ENCODE data around the gene SRP14. TPM values are rescaled to one million over a fixed set of nuclear protein-coding genes. Genes with fewer than 3 reads are reported as not detected.
"Not testable (repeated sequence)": the region's sequence is repeated elsewhere in the genome, so short reads cannot be mapped to it uniquely, and the experiment has no call there.

The SRP14 gene
- total RNA-seq, 2 experiments from 2014 or later: 161 to 169 TPM

DNA sequence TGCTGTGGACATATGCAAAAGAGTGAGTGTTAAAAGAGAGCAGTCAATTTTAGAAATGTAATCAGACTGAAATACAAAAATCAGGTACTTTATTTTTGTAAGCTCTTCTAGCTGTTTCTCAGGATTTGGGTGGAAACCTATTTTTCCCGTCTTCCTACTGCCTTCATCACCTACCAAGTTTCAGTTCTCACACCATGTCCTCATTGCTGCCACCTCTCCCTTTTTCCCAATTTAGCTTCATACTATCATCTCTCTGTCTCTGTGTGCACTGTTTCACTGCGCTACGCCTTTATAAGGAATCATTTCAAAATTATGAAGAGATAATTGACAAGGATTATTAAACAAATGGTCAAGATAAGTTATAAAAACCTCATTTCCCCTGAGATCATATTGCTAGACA is 7.7 kb downstream of the SRP14 start:
- H3K27ac Mint-ChIP-seq: no peak overlapping the region
- no peak overlapping the region for H3K4me3 Mint-ChIP-seq
- no peak for DNase-seq
- H3K4me1 Mint-ChIP-seq: peaks cover 12% of the 10 kb centered on the region
- H3K9me3 Mint-ChIP-seq: no peaks in the 10 kb centered on the region
- no peaks in the 10 kb centered on the region for H3K27me3 Mint-ChIP-seq
- H3K36me3 Mint-ChIP-seq: peaks cover 11% of the 10 kb centered on the region

DNA sequence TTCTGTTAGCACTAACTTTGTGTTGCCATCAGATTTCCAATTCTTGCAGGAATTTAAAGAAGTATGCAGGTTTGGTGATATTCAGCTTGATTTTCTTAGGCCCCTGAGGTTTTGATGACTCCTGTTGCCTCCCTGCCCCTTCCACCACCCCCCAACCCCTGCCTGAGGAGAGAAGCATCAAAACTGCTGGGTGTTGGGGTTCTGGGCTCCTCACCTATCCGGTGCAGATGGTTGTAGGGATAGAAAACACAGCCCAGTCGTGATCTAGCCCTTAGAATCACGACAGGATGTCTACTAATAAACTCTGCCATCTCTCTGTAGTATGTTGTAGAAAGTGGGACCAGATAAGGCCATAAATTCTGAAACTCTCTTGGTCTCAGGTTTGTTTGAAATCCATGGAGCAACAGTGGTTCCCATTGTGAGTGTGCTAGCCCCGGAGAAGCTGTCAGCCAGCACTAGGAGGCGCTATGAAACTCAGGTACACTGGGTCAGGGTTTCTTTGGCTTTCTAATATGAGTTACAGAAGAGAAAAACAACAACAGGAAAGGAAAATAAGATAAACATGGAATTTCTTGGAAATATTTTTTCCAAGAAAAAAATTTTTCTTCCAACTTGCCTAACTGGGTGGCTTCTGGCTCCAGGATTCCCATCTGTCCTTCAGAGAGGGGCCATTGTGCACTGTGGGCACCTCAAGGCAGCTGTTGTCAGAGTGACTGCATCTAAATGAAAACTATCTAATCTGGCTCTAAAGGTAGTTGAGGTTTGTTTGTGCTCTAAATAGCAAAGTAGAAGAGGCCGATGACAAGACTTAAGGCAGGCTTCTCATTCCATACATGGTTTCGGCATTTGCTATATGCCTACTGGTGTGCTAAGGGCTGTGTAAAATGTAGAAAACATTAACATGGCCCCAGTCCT is 8.7 kb downstream of the SRP14 start:
- no peaks in the 10 kb centered on the region for H3K27me3 Mint-ChIP-seq
- DNase-seq: no peak
- H3K9me3 Mint-ChIP-seq: no peaks in the 10 kb centered on the region
- no peak overlapping the region for H3K4me3 Mint-ChIP-seq
- peaks cover 6% of the 10 kb centered on the region for H3K4me1 Mint-ChIP-seq
- H3K27ac Mint-ChIP-seq: no peak overlapping the region
- H3K36me3 Mint-ChIP-seq: peaks cover 9% of the 10 kb centered on the region

DNA sequence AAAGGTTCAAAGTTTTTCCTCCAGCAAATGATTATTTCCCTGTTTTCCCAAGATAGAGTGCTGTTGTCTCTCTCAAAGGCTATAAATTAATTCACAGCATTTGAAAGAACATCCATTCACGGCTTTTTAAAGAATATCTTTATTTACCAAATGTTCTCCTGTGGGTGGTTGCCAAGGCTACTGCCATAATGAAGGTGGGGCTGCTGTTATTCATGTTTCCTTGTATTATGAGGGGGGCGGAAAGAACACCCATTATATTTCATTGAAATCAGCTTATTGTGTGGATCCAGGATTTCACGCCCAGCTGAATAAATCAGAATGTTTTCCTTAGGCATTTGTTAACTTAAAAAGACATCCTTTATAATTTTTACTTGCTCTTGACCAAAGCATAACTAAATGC is 10.1 kb downstream of the SRP14 start:
- no peaks in the 10 kb centered on the region for H3K4me1 Mint-ChIP-seq
- no peaks in the 10 kb centered on the region for H3K9me3 Mint-ChIP-seq
- no peak overlapping the region for H3K4me3 Mint-ChIP-seq
- H3K36me3 Mint-ChIP-seq: peaks cover 4% of the 10 kb centered on the region
- no peak for DNase-seq
- no peak overlapping the region for H3K27ac Mint-ChIP-seq
- no peaks in the 10 kb centered on the region for H3K27me3 Mint-ChIP-seq

- H3K4me1 Mint-ChIP-seq: no peaks in the 10 kb centered on the region
- no peaks in the 10 kb centered on the region for H3K9me3 Mint-ChIP-seq
- no peak overlapping the region for H3K27ac Mint-ChIP-seq
These were observed 10.8 kb downstream of the SRP14 start for GRCh38 chr15:40028193-40028592.

GRCh38 chr15:40016224-40016865 is 22.6 kb downstream of the SRP14 start:
- no peak for DNase-seq
- H3K4me1 Mint-ChIP-seq: no peaks in the 10 kb centered on the region

More at GRCh38 chr15:40028193-40028592, 10.8 kb downstream of the SRP14 start:
- no peaks in the 10 kb centered on the region for H3K27me3 Mint-ChIP-seq
- H3K4me3 Mint-ChIP-seq: no peak overlapping the region
- H3K36me3 Mint-ChIP-seq: peaks cover 4% of the 10 kb centered on the region
- DNase-seq: no peak

GRCh38 chr15:40014390-40014789 is 24.6 kb downstream of the SRP14 start:
- Mint-ChIP-seq H3K4me1 (no peaks in the 10 kb centered on the region), H3K36me3 (peaks cover 52% of the 10 kb centered on the region), H3K27me3 (no peaks in the 10 kb centered on the region), H3K27ac (no peak overlapping the region), H3K9me3 (peaks cover 17% of the 10 kb centered on the region), H3K4me3 (no peak overlapping the region)
- DNase-seq: no peak

More at GRCh38 chr15:40016224-40016865, 22.6 kb downstream of the SRP14 start:
- no peaks in the 10 kb centered on the region for H3K27me3 Mint-ChIP-seq
- H3K4me3 Mint-ChIP-seq: no peak overlapping the region
- peaks cover 17% of the 10 kb centered on the region for H3K9me3 Mint-ChIP-seq
- no peak overlapping the region for H3K27ac Mint-ChIP-seq
- peaks cover 57% of the 10 kb centered on the region for H3K36me3 Mint-ChIP-seq

GRCh38 chr15:40013372-40013771 is 25.6 kb downstream of the SRP14 start:
- DNase-seq, H3K27me3 Mint-ChIP-seq, H3K27ac Mint-ChIP-seq, H3K4me1 Mint-ChIP-seq, H3K4me3 Mint-ChIP-seq: not testable (repeated sequence)
- Mint-ChIP-seq H3K9me3 (peaks cover 17% of the 10 kb centered on the region), H3K36me3 (peaks cover 54% of the 10 kb centered on the region)

GRCh38 chr15:40011303-40011702 is 27.7 kb downstream of the SRP14 start:
- Mint-ChIP-seq H3K4me1 (no peaks in the 10 kb centered on the region), H3K36me3 (peaks cover 60% of the 10 kb centered on the region)

GRCh38 chr15:40010686-40011085 is 28.3 kb downstream of the SRP14 start:
- no peak for DNase-seq
- no peaks in the 10 kb centered on the region for H3K27me3 Mint-ChIP-seq
- peaks cover 56% of the 10 kb centered on the region for H3K36me3 Mint-ChIP-seq
- peaks cover 17% of the 10 kb centered on the region for H3K9me3 Mint-ChIP-seq
- H3K4me1 Mint-ChIP-seq: no peaks in the 10 kb centered on the region
- H3K4me3 Mint-ChIP-seq: no peak overlapping the region
- no peak overlapping the region for H3K27ac Mint-ChIP-seq

More at GRCh38 chr15:40011303-40011702, 27.7 kb downstream of the SRP14 start:
- peaks cover 17% of the 10 kb centered on the region for H3K9me3 Mint-ChIP-seq
- H3K27me3 Mint-ChIP-seq: no peaks in the 10 kb centered on the region
- no peak overlapping the region for H3K27ac Mint-ChIP-seq
- no peak overlapping the region for H3K4me3 Mint-ChIP-seq
- no peak for DNase-seq

- no peak overlapping the region for H3K27ac Mint-ChIP-seq
- no peaks in the 10 kb centered on the region for H3K27me3 Mint-ChIP-seq
- no peaks in the 10 kb centered on the region for H3K9me3 Mint-ChIP-seq
- no peaks in the 10 kb centered on the region for H3K4me1 Mint-ChIP-seq
- no peak for DNase-seq
- H3K36me3 Mint-ChIP-seq: peaks cover 38% of the 10 kb centered on the region
- H3K4me3 Mint-ChIP-seq: no peak overlapping the region
These were observed 30.8 kb downstream of the SRP14 start for GRCh38 chr15:40008061-40008765.

DNA sequence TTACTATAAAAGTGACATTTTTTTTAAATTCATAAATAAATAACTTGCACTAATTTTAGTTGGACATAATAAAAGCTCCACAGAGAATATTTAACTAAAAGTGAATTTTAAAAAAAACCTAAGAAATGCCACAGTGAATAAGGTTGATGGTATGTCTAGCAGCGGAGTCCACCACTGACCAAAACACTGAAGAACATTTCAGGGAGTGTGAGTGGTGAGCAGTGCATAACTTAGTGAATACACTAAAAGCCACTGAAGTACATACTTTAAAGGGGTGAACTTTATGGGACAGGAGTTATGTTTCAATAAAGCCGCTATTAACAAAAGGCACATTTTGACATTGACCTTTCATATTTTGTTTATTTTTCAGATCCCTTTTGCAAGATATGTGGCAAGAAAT is 32.3 kb downstream of the SRP14 start:
- Mint-ChIP-seq H3K9me3 (no peaks in the 10 kb centered on the region), H3K4me3 (no peak overlapping the region), H3K27ac (no peak overlapping the region), H3K27me3 (no peaks in the 10 kb centered on the region), H3K4me1 (no peaks in the 10 kb centered on the region), H3K36me3 (peaks cover 27% of the 10 kb centered on the region)
- DNase-seq: no peak

DNA sequence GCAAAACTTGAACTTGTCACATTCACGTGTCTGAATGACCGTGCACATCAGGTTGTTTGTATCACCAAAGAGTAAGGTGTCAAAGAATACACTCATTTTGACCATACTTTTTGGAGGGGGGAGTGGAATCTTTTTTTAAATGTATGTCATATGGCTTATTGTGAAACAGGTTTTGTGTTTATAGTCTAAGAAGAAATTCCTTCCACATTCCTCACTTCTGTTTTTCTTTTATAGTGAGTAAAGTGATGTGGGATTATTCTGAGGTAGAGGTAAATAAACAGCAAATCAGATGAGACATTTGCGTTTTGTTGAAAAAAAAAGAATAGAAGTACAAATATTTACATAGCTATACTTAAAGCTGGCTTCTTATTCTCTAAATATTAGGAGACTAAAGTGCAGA is 33.0 kb downstream of the SRP14 start:
- Mint-ChIP-seq H3K9me3 (no peaks in the 10 kb centered on the region), H3K4me1 (no peaks in the 10 kb centered on the region), H3K36me3 (peaks cover 24% of the 10 kb centered on the region), H3K4me3 (no peak overlapping the region), H3K27ac (no peak overlapping the region), H3K27me3 (no peaks in the 10 kb centered on the region)
- DNase-seq: no peak

- Mint-ChIP-seq H3K4me3 (no peak overlapping the region), H3K27me3 (no peaks in the 10 kb centered on the region), H3K9me3 (no peaks in the 10 kb centered on the region), H3K4me1 (no peaks in the 10 kb centered on the region), H3K36me3 (peaks cover 16% of the 10 kb centered on the region), H3K27ac (no peak overlapping the region)
- no peak for DNase-seq
These were observed 35.7 kb downstream of the SRP14 start for GRCh38 chr15:40003116-40003916.

DNA sequence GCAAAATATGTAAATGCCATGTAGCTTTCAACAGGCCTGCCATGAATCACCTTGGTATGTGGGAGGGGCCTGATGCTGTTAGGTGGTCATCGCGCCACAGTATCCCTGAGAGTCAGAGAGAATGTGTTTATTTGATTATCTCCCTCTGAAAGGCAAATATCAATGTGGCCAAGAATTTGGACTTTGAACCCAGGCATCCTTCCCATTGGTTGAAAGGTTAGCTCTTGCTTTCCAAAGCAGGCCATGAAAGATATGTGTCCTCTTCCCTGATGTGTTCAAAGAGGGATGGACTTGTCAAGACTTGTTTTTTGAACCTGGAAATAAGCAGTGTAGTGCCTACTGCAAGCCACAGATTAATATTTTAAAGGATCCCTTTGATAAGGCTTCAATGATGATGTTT is 36.7 kb downstream of the SRP14 start:
- DNase-seq: no peak
- Mint-ChIP-seq H3K27me3 (no peaks in the 10 kb centered on the region), H3K9me3 (no peaks in the 10 kb centered on the region)

More for the DNA sequence above, 36.7 kb downstream of the SRP14 start:
- no peak overlapping the region for H3K4me3 Mint-ChIP-seq
- H3K4me1 Mint-ChIP-seq: no peaks in the 10 kb centered on the region
- peaks cover 17% of the 10 kb centered on the region for H3K36me3 Mint-ChIP-seq
- no peak overlapping the region for H3K27ac Mint-ChIP-seq

Data from activated naive CD8-positive, alpha-beta T cell treated with anti-CD3 and anti-CD28 coated beads for 36 hours (primary cell).